Measurements from ENCODE around the gene HTRA2.

Gene HTRA2

DNA sequence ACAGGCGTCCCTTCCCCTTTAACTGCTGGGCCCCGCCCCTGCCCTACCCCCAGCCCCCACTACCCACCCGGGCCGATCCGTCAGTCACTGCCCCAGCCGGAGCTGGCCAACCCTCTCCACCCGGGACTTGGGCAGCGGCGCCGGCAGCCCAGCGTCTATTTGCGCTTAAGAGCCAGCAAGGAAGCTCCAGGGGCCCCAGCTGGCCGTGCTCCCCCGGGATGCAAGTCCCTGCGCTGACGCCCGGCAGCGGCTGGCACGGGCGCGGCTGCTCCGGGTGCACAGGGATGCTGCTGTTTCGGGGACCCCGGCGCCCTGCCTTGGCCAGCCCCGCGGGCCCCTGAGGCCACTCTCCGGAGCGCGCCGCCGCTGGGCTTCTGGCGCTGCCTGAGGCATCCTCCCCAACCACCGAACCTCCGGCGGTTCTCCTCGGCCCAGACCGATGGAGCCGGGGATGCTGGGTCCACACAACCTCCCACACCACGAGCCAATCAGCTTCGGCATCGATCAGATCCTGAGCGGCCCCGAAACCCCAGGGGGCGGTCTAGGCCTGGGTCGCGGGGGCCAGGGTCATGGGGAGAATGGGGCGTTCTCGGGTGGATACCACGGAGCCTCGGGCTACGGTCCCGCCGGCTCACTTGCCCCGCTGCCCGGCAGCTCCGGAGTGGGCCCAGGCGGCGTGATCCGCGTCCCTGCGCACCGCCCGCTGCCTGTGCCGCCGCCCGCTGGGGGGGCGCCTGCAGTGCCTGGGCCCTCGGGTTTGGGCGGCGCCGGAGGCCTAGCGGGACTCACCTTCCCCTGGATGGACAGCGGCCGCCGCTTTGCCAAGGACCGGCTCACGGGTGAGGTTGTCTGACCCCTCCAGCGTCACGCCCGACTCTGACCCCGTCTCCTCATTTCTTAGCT is 15.1 kb upstream of the HTRA2 start, which contains the start of gene TLX2:
TSS of gene TLX2 (plus strand) at position 83 of the 903 bp plus-strand sequence. CDS start at position 440, 357 bp downstream.
- no peak for TF ChIP-seq CTCF (IDR thresholded peaks at IDR 0.05; ENCODE audit: borderline replicate concordance, insufficient read depth, low read depth, low read length)
- H3K4me3 ChIP-seq (ENCODE audit: low read depth, low read length): peak within 1 kb of the TSS; percentile 36

GRCh38 chr2:74515271-74515980 is 14.3 kb upstream of the HTRA2 start:
- peak overlapping the region; percentile 36 for H3K4me3 ChIP-seq (ENCODE audit: low read depth, low read length)
- no peak for TF ChIP-seq CTCF (IDR thresholded peaks at IDR 0.05; ENCODE audit: borderline replicate concordance, insufficient read depth, low read depth, low read length)

- H3K4me3 ChIP-seq (ENCODE audit: low read depth, low read length): peak overlapping the region; percentile 26
Measured at GRCh38 chr2:74515981-74516633, 13.6 kb upstream of the HTRA2 start.

DNA sequence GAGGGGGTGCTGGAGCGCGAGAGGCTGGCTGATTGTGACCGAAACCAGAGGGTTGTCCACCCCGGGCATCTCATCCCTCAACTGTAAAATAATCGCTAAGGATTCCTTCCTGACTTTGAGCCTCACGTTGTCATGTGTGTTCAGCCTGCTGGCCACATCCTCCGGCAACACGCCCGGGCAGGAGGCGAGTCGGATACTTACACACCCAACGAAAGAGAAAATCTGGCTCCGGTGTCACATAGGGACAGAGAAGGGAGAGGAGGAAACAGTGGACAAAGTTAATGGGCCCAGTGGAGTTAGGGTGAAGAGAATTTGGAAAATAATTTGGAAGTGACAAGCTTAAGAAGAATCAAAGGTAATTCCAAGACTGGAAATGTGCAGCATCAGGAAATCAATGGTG is 13.1 kb upstream of the HTRA2 start:
- no peak overlapping the region for H3K4me3 ChIP-seq (ENCODE audit: low read depth, low read length)
- TF ChIP-seq CTCF (IDR thresholded peaks at IDR 0.05; ENCODE audit: borderline replicate concordance, insufficient read depth, low read depth, low read length): no peak

More at GRCh38 chr2:74515981-74516633, 13.6 kb upstream of the HTRA2 start:
- no peak for TF ChIP-seq CTCF (IDR thresholded peaks at IDR 0.05; ENCODE audit: borderline replicate concordance, insufficient read depth, low read depth, low read length)

DNA sequence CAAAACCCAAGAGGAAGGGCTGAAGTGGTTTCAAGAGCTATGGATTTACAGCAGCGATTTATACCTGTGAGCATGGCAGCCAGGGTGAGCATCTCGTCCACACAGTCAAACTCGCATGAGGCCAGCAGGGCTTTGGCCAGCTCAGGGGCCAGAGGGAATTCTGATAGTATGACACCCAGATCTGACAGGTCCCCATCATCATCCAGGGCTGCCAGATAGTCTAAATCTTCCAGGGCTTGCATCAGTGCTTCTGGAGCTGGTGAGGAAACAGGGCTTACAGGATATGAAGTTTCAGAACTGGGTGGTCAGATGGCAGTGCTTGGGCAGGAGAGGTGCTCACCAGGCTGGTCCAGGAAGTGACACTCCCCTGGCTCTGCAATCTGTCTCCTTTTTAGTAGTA is 7.2 kb upstream of the HTRA2 start:
- no peak for TF ChIP-seq CTCF (IDR thresholded peaks at IDR 0.05; ENCODE audit: borderline replicate concordance, insufficient read depth, low read depth, low read length)
- H3K4me3 ChIP-seq (ENCODE audit: low read depth, low read length): no peak overlapping the region

GRCh38 chr2:74524005-74524404 is 5.7 kb upstream of the HTRA2 start:
- H3K4me3 ChIP-seq (ENCODE audit: low read depth, low read length): no peak overlapping the region
- TF ChIP-seq CTCF (IDR thresholded peaks at IDR 0.05; ENCODE audit: borderline replicate concordance, insufficient read depth, low read depth, low read length): no peak
